GM23248 (cell line): ENCODE data around the gene CEACAM21.

ENCODE experiments used
- EZH2 ChIP-seq: fragments of 200-600 bp; sonication (generic); IDR thresholded peaks from 2 replicates; pipeline ENCODE4 v1.6.1; 2018; ENCODE audit warnings: antibody characterized with exemption, mild to moderate bottlenecking; ENCODE audit not compliant: insufficient read depth, poor library complexity, severe bottlenecking
- EZH2phosphoT487 ChIP-seq: fragments of 200-600 bp; sonication (generic); IDR thresholded peaks from 2 replicates; pipeline ENCODE4 v1.6.1; 2018; ENCODE audit warnings: antibody characterized with exemption, moderate library complexity, mild to moderate bottlenecking, low read depth; ENCODE audit not compliant: insufficient read depth

DNA sequence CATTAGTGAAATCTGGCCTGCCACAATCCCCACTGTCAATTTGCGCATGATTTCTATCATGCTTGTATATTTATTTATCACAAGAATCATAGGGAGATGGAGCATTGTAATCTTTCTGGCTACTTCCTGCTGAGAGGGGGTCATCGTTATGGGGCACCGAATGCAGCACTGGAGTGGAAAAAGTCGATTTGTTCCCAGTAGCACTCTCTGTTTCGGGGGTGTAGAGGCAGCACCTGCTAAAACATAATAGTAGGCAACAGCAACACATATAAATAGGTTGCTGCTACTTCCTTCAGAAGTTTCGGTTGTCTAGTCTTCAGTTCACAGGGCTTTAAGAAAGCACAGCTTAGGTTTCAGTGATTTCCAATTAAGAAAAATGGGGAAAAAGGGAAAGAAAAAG, 23.4 kb upstream of the CEACAM21 start:
- TF ChIP-seq EZH2 (no peak), EZH2phosphoT487 (no peak)
